Measurements from ENCODE around the gene SMAD5. TPM values are rescaled to one million over a fixed set of nuclear protein-coding genes. Genes with fewer than 3 reads are reported as not detected.

SMAD5 gene
- total RNA-seq, 1 experiment from 2014 or later: 69.3 TPM

GRCh38 chr5:136094913-136095641 is 37.6 kb upstream of the SMAD5 start:
- no peak overlapping the region for H4K91ac ChIP-seq (ENCODE audit: insufficient read length, low read depth, low read length)

More at GRCh38 chr5:136094913-136095641, 37.6 kb upstream of the SMAD5 start:
- Histone ChIP-seq H4K20me1 (ENCODE audit: control insufficient read depth, insufficient read depth, insufficient read length) (no peaks in the 10 kb centered on the region), H3K4me1 (ENCODE audit: insufficient read depth, low read length) (no peaks in the 10 kb centered on the region; the same call in 1 of the 2 replicates), H3K9me3 (ENCODE audit: control insufficient read depth, low read depth, low read length) (no peaks in the 10 kb centered on the region), H2AK5ac (ENCODE audit: insufficient read length, low read length) (no peak overlapping the region), H2BK15ac (ENCODE audit: low read depth, low read length) (no peak overlapping the region), H3K4ac (ENCODE audit: low read depth, low read length) (no peak overlapping the region), H3K23ac (ENCODE audit: insufficient read length, low read depth, low read length) (no peak overlapping the region), H3K18ac (ENCODE audit: insufficient read length, low read depth, low read length) (no peak overlapping the region), H2BK20ac (ENCODE audit: low read depth, low read length, poor library complexity, severe bottlenecking) (no peak overlapping the region), H3K23me2 (ENCODE audit: insufficient read length, low read depth, low read length, poor library complexity, severe bottlenecking) (no peaks in the 10 kb centered on the region), H3K79me2 (ENCODE audit: insufficient read depth, low read length) (no peaks in the 10 kb centered on the region), H3K9ac (ENCODE audit: extremely low read depth, insufficient read length, low read length) (no peak overlapping the region), H3K4me2 (ENCODE audit: insufficient read depth, insufficient read length, low read length) (no peak overlapping the region), H3K56ac (ENCODE audit: insufficient read length, low read depth, low read length) (no peak overlapping the region), H2BK12ac (ENCODE audit: insufficient read length, low read depth, low read length) (no peak overlapping the region), H4K5ac (ENCODE audit: insufficient read length, low read depth, low read length) (no peak overlapping the region), H2BK120ac (ENCODE audit: low read depth, low read length, poor library complexity, severe bottlenecking) (no peak overlapping the region), H2BK5ac (ENCODE audit: insufficient read length, low read length) (no peak overlapping the region), H4K8ac (replicated peaks; ENCODE audit: insufficient read length, low read depth, low read length) (no peak overlapping the region), H3K79me1 (ENCODE audit: insufficient read depth, low read depth, low read length, poor library complexity, severe bottlenecking) (no peaks in the 10 kb centered on the region), H3K27ac (ENCODE audit: insufficient read length, low read depth, low read length) (no peak overlapping the region), H3K14ac (ENCODE audit: insufficient read depth, low read length) (no peak overlapping the region), H2AFZ (ENCODE audit: low read length) (no peak overlapping the region), H3T11ph (ENCODE audit: low read length) (no peak overlapping the region), H3K27me3 (ENCODE audit: insufficient read depth, low read length) (no peaks in the 10 kb centered on the region)
- DNase-seq: peak; percentile 9
- TF ChIP-seq, protein P1, sequence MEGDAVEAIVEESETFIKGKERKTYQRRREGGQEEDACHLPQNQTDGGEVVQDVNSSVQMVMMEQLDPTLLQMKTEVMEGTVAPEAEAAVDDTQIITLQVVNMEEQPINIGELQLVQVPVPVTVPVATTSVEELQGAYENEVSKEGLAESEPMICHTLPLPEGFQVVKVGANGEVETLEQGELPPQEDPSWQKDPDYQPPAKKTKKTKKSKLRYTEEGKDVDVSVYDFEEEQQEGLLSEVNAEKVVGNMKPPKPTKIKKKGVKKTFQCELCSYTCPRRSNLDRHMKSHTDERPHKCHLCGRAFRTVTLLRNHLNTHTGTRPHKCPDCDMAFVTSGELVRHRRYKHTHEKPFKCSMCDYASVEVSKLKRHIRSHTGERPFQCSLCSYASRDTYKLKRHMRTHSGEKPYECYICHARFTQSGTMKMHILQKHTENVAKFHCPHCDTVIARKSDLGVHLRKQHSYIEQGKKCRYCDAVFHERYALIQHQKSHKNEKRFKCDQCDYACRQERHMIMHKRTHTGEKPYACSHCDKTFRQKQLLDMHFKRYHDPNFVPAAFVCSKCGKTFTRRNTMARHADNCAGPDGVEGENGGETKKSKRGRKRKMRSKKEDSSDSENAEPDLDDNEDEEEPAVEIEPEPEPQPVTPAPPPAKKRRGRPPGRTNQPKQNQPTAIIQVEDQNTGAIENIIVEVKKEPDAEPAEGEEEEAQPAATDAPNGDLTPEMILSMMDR (conservative IDR thresholded peaks at IDR 0.05): no peak
- Mint-ChIP-seq H3K4me3 (no peak overlapping the region), H3K27me3 (ENCODE audit: low read depth) (peaks cover 8% of the 10 kb centered on the region), H3K9me3 (no peaks in the 10 kb centered on the region), H3K27ac (no peak overlapping the region), H3K36me3 (ENCODE audit: insufficient read depth in 1 of 3, low read depth in 3 of 3) (no peaks in the 10 kb centered on the region), H3K4me1 (peaks cover 10 to 12% of the 10 kb centered on the region in 2 experiments)
- WGBS (ENCODE audit: extremely low coverage, insufficient read length, low lambda C conversion rate): no CpG with 5 or more reads among the region's 8 CpGs

Data from H9 (cell line).